IMR-90 (cell line): ENCODE results near the gene USH2A. TPM values are rescaled to one million over a fixed set of nuclear protein-coding genes. Genes with fewer than 3 reads are reported as not detected.

Experiments
- ATAC-seq: fragments of 200-7000 bp; cut with Tn5 transposase; 2 replicates; pipeline ENCODE4 v1.9.1; 2020; ENCODE audit warnings: low read depth, mild to moderate bottlenecking, moderate library complexity
- BruUV-seq: library from RNA; stranded (reverse); fragments of 400-500 nt; replicated peaks from 2 replicates; lab custom pipeline; 2021; lab: Mats Ljungman, UMichigan
- CTCF ChIA-PET: fragments of 300-600 bp; formaldehyde crosslinking; extraction: SDS; loops from one replicate; lab custom pipeline; 2021; ENCODE audit warnings: antibody characterized with exemption; lab: Yijun Ruan, JAX
- POLR2A ChIA-PET: fragments of 300-600 bp; sonication (Branson Sonifier 250); formaldehyde crosslinking; loops from one replicate; lab custom pipeline; 2022; ENCODE audit warnings: antibody characterized with exemption; ENCODE audit not compliant: unreplicated experiment; lab: Charles Lee
- DNase-seq: peaks from one replicate; pipeline ENCODE4 v3.0.0; 2013
- H2AFZ ChIP-seq: replicated peaks from 2 replicates; pipeline ENCODE3; 2013; ENCODE audit warnings: low read length, mild to moderate bottlenecking; ENCODE audit not compliant: poor library complexity
- H2AK5ac ChIP-seq: 2 replicates; pipeline ENCODE4 v1.6.1; 2013; ENCODE audit warnings: low read depth, low read length, inconsistent platforms
- H2AK9ac ChIP-seq: replicated peaks from 2 replicates; pipeline ENCODE3; 2013; ENCODE audit warnings: mild to moderate bottlenecking, low read depth, low read length, moderate library complexity; ENCODE audit not compliant: poor library complexity
- H2BK120ac ChIP-seq: 2 replicates; pipeline ENCODE4 v1.6.1; 2013; ENCODE audit warnings: low read depth, low read length, inconsistent platforms
- H2BK15ac ChIP-seq: 3 replicates; pipeline ENCODE4 v1.6.1; 2013; ENCODE audit warnings: low read depth, low read length, inconsistent platforms
- H2BK20ac ChIP-seq: 2 replicates; pipeline ENCODE4 v1.6.1; 2013; ENCODE audit warnings: low read depth, mild to moderate bottlenecking, inconsistent platforms, low read length, moderate library complexity
- H2BK5ac ChIP-seq: 2 replicates; pipeline ENCODE4 v1.6.1; 2013; ENCODE audit warnings: mild to moderate bottlenecking, low read depth, low read length, inconsistent platforms; ENCODE audit not compliant: poor library complexity, severe bottlenecking
- H3K14ac ChIP-seq: replicated peaks from 2 replicates; pipeline ENCODE4 v1.6.1; 2013; ENCODE audit warnings: low read depth, low read length, inconsistent platforms
- H3K18ac ChIP-seq: 2 replicates; pipeline ENCODE4 v1.6.1; 2013; ENCODE audit warnings: low read depth, low read length, control low read depth
- H3K23ac ChIP-seq: 2 replicates; pipeline ENCODE4 v1.6.1; 2013; ENCODE audit warnings: low read depth, low read length, inconsistent platforms
- H3K27ac ChIP-seq: 2 replicates; pipeline ENCODE4 v1.5.1; 2013; ENCODE audit warnings: mild to moderate bottlenecking, control low read depth, low read length; ENCODE audit not compliant: insufficient read depth
- H3K27me3 ChIP-seq: 2 replicates; pipeline ENCODE4 v1.6.1; 2013; ENCODE audit warnings: low read length; ENCODE audit not compliant: control insufficient read depth, insufficient read depth
- H3K36me3 ChIP-seq: 2 replicates; pipeline ENCODE4 v1.6.1; 2013; ENCODE audit warnings: low read length, mixed read lengths; ENCODE audit not compliant: control insufficient read depth, insufficient read depth
- H3K4ac ChIP-seq: 2 replicates; pipeline ENCODE4 v1.6.1; 2013; ENCODE audit warnings: low read depth, low read length, inconsistent platforms
- H3K4me1 ChIP-seq: 2 replicates; pipeline ENCODE4 v1.6.1; 2013; ENCODE audit warnings: low read length, mixed read lengths; ENCODE audit not compliant: control insufficient read depth, insufficient read depth
- H3K4me2 ChIP-seq: 2 replicates; pipeline ENCODE4 v1.6.1; 2013; ENCODE audit warnings: low read depth, mild to moderate bottlenecking, control low read depth, low read length, moderate library complexity
- H3K4me3 ChIP-seq: 2 replicates; pipeline ENCODE4 v1.5.1; 2013; ENCODE audit warnings: low read depth, mild to moderate bottlenecking, control low read depth, low read length, moderate library complexity; ENCODE audit not compliant: insufficient read depth
- H3K56ac ChIP-seq: 2 replicates; pipeline ENCODE4 v1.6.1; 2013; ENCODE audit warnings: low read length, inconsistent platforms; ENCODE audit not compliant: insufficient read depth; ENCODE audit errors: extremely low read depth
- H3K79me1 ChIP-seq, 2 experiments: 2 replicates each; pipeline ENCODE4 v1.6.1; 2013; ENCODE audit warnings: low read length in 2 of 2, inconsistent platforms in 1 of 2, low read depth in 1 of 2
- H3K9ac ChIP-seq: 2 replicates; pipeline ENCODE4 v1.6.1; 2013; ENCODE audit warnings: low read depth, low read length, control low read depth
- H3K9me1 ChIP-seq: 2 replicates; pipeline ENCODE4 v1.6.1; 2013; ENCODE audit warnings: low read length, inconsistent platforms; ENCODE audit not compliant: insufficient read depth
- H3K9me3 ChIP-seq: 2 replicates; pipeline ENCODE4 v1.6.1; 2013; ENCODE audit warnings: low read length; ENCODE audit not compliant: control insufficient read depth, insufficient read depth
- H4K20me1 ChIP-seq: 2 replicates; pipeline ENCODE4 v1.6.1; 2013; ENCODE audit warnings: low read length, inconsistent platforms; ENCODE audit not compliant: insufficient read depth
- H4K5ac ChIP-seq: 2 replicates; pipeline ENCODE4 v1.6.1; 2013; ENCODE audit warnings: mild to moderate bottlenecking, low read depth, low read length, control low read depth
- H4K8ac ChIP-seq, 2 experiments: 2 replicates each; pipeline ENCODE4 v1.6.1; 2013; ENCODE audit warnings: low read depth in 2 of 2, low read length in 2 of 2, control low read depth in 1 of 2, inconsistent platforms in 1 of 2
- H4K91ac ChIP-seq: 2 replicates; pipeline ENCODE4 v1.6.1; 2013; ENCODE audit warnings: low read depth, low read length, inconsistent platforms; ENCODE audit not compliant: insufficient read depth
- BHLHE40 ChIP-seq: fragments of 150-350 bp; IDR thresholded peaks from 2 replicates; pipeline ENCODE4 v1.6.1; 2016; ENCODE audit warnings: mild to moderate bottlenecking, low read depth, low read length
- CHD1 ChIP-seq: IDR thresholded peaks from 2 replicates; pipeline ENCODE4 v1.6.1; 2012; ENCODE audit warnings: low read depth, low read length, improper control_type of control experiment
- FOS ChIP-seq: fragments of 150-350 bp; IDR thresholded peaks from 2 replicates; pipeline ENCODE4 v1.6.1; 2016; ENCODE audit warnings: low read depth, low read length
- MAFK ChIP-seq: IDR thresholded peaks from 2 replicates; pipeline ENCODE4 v1.6.1; 2012; ENCODE audit warnings: low read depth, low read length, improper control_type of control experiment
- MAZ ChIP-seq: IDR thresholded peaks from 2 replicates; pipeline ENCODE4 v1.6.1; 2012; ENCODE audit warnings: low read depth, mild to moderate bottlenecking, low read length, improper control_type of control experiment, moderate library complexity, borderline replicate concordance
- MXI1 ChIP-seq: IDR thresholded peaks from 2 replicates; pipeline ENCODE4 v1.6.1; 2012; ENCODE audit warnings: low read depth, mild to moderate bottlenecking, low read length, moderate library complexity, borderline replicate concordance
- NFE2L2 ChIP-seq: fragments of 150-350 bp; IDR thresholded peaks from 2 replicates; pipeline ENCODE4 v1.6.1; 2016; ENCODE audit warnings: low read depth, mild to moderate bottlenecking, low read length
- POLR2A ChIP-seq: IDR thresholded peaks from 2 replicates; pipeline ENCODE4 v1.6.1; 2012; ENCODE audit warnings: mild to moderate bottlenecking, low read depth, low read length
- RAD21 ChIP-seq: IDR thresholded peaks from 2 replicates; pipeline ENCODE4 v1.6.1; 2012; ENCODE audit warnings: low read length, improper control_type of control experiment
- RCOR1 ChIP-seq: IDR thresholded peaks from 2 replicates; pipeline ENCODE4 v1.6.1; 2012; ENCODE audit warnings: mild to moderate bottlenecking, low read length, improper control_type of control experiment; ENCODE audit not compliant: insufficient replicate concordance
- RFX5 ChIP-seq: IDR thresholded peaks from 2 replicates; pipeline ENCODE4 v1.8.0; 2012; ENCODE audit warnings: low read depth, mild to moderate bottlenecking, low read length, moderate library complexity
- SMC3 ChIP-seq: fragments of 150-350 bp; IDR thresholded peaks from 2 replicates; pipeline ENCODE4 v1.6.1; 2016; ENCODE audit warnings: low read depth, mild to moderate bottlenecking, antibody characterized with exemption, low read length, moderate library complexity
- WGBS, 2 experiments: methylation state at CpG; one replicate each; pipeline versions ENCODE4 v1.1.5 to v1.1.7; 2013; ENCODE audit warnings: missing lambda C conversion rate in 2 of 2; ENCODE audit not compliant: insufficient read length in 1 of 2; ENCODE audit errors: extremely low coverage in 2 of 2; 5-methylcytosine and 5-hydroxymethylcytosine counted together
- dilution Hi-C: fragments of 300-500 bp; cut with HindIII; formaldehyde crosslinking; loops from one replicate; pipeline ENCODE4 v1.14.3; 2018; ENCODE audit warnings: low sequenced_read_pairs; ENCODE audit not compliant: unreplicated experiment
- in situ Hi-C: fragments of 300-500 bp; cut with MboI; formaldehyde crosslinking; loops from 3 replicates; pipeline ENCODE4 v1.14.3; 2019; ENCODE audit warnings: low sequenced_read_pairs, inconsistent platforms, mixed read lengths
- intact Hi-C: fragments of 100-400 bp; cut with micrococcal nuclease; formaldehyde crosslinking; loops from 2 replicates; pipeline ENCODE4 v1.10.0; 2022
- polyA plus RNA-seq, 3 experiments: library from polyadenylated mRNA; depleted of rRNA; stranded (reverse); fragments of >200 nt; gene quantifications; 2 replicates each; pipeline ENCODE4 v1.2.3, GENCODE V29; 2012; ENCODE audit warnings: low replicate concordance in 1 of 3
- total RNA-seq: library from RNA; depleted of rRNA; stranded (reverse); fragments of >200 nt; gene quantifications from 2 replicates; pipeline ENCODE4 v1.2.3, GENCODE V29; 2012
- TF ChIP-seq, protein P1 (sequence below): fragments of 150-350 bp; IDR thresholded peaks from 2 replicates; pipeline ENCODE4 v1.6.1; 2017; ENCODE audit warnings: mild to moderate bottlenecking, antibody characterized with exemption, low read length, low read depth
- TF ChIP-seq, protein P2 (sequence below): fragments of 150-350 bp; IDR thresholded peaks from 2 replicates; pipeline ENCODE4 v1.6.1; 2016; ENCODE audit warnings: low read depth, mild to moderate bottlenecking, low read length, moderate library complexity, borderline replicate concordance
- TF ChIP-seq, protein P3 (sequence below): conservative IDR thresholded peaks from 2 replicates; pipeline ENCODE4 v1.5.1; 2012; ENCODE audit warnings: mild to moderate bottlenecking, low read depth, low read length, improper control_type of control experiment

USH2A gene
- total and polyA plus RNA-seq, 2 of the 4 experiments (the other 2 are of a cell fraction) = under 0.01 to 0.02 TPM

DNA sequence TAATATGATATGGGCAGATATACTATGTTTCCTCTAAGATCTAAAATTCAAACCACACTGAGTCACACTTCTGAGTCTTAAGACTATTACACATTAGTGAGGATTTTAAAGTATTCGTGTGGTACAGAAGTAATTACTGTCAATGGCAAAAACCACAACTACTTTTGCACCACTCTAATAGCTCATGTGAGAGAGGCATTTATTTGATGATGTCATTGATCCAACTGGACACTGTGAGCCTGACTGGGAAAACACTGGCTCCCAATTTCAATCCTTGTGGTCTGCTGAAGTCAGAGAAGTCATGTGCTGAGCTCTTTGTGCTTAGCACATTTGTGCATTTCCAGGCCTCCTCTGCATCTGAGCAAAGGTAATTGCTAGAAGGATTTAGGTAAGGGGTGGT, 377.8 kb downstream of the USH2A start:
- peak overlapping the region; percentile 45; the same call in 1 of the 2 replicates for H2BK120ac ChIP-seq
- H3K9ac ChIP-seq = no peak overlapping the region
- no peak overlapping the region; the same call in 1 of the 2 replicates for H2AK5ac ChIP-seq
- intact Hi-C loops = no loop called here
- in situ Hi-C loops = no loop called here
- peak overlapping the region; percentile 22 for H2AK9ac ChIP-seq
- H3K9me3 ChIP-seq = no peaks in the 10 kb centered on the region
- H3K4me2 ChIP-seq = peak overlapping the region; percentile 11; the same call in 1 of the 2 replicates
- peak overlapping the region; percentile 43 for H2BK5ac ChIP-seq
- peak overlapping the region; percentile 1; the same call in 1 of the 2 replicates for H4K5ac ChIP-seq
- H3K56ac ChIP-seq = no peak overlapping the region
- H4K8ac ChIP-seq = peak overlapping the region in 1 of 2 experiments; percentile 64; a peak in 3 of 4 replicates
- peak overlapping the region; percentile 66; the same call in 1 of the 3 replicates for H2BK15ac ChIP-seq
- H2BK20ac ChIP-seq = no peak overlapping the region
- H4K20me1 ChIP-seq = no peaks in the 10 kb centered on the region
- CTCF ChIA-PET = no interaction called here
- dilution Hi-C loops = no loop called here
- no CpG with 5 or more reads among the region's 1 CpG for WGBS, 2 experiments
- no TSS peak for BruUV-seq
- H3K23ac ChIP-seq = peak overlapping the region; percentile 10; the same call in 1 of the 2 replicates
- ATAC-seq (peak; percentile 94), DNase-seq (peak; percentile 98)
- no peaks in the 10 kb centered on the region for H3K27me3 ChIP-seq
- H3K4ac ChIP-seq = peak overlapping the region; percentile 26; the same call in 1 of the 2 replicates
- peak overlapping the region; percentile 57 for H2AFZ ChIP-seq
- H4K91ac ChIP-seq = peak overlapping the region; percentile 48; the same call in 1 of the 2 replicates
- no peaks in the 10 kb centered on the region for H3K79me1 ChIP-seq
- 0 out of 2 replicates have a peak, but pooled peaks cover 3% of the 10 kb centered on the region for H3K9me1 ChIP-seq
- peaks cover 6% of the 10 kb centered on the region for H3K4me1 ChIP-seq
- no peak overlapping the region for H3K4me3 ChIP-seq
- H3K18ac ChIP-seq = peak overlapping the region; percentile 11; the same call in 1 of the 2 replicates
- peak overlapping the region; percentile 54; the same call in 1 of the 2 replicates for H3K27ac ChIP-seq
- POLR2A ChIA-PET = no interaction called here
- no peaks in the 10 kb centered on the region for H3K36me3 ChIP-seq
- 0 out of 2 replicates have a peak overlapping the region, but pooled peaks have one; percentile 43 for H3K14ac ChIP-seq
- TF ChIP-seq MAFK (peak; percentile 41; the same call in 1 of the 2 replicates), MAZ (no peak), SMC3 (no peak), BHLHE40 (peak; percentile 96), POLR2A (no peak), RCOR1 (no peak), RFX5 (no peak), MXI1 (peak; percentile 36; the same call in 1 of the 2 replicates), RAD21 (no peak), CHD1 (no peak), FOS (peak; percentile 42; the same call in 1 of the 2 replicates), NFE2L2 (0 out of 2 replicates have a peak, but pooled peaks have one; percentile 11)
- TF ChIP-seq, protein P1, sequence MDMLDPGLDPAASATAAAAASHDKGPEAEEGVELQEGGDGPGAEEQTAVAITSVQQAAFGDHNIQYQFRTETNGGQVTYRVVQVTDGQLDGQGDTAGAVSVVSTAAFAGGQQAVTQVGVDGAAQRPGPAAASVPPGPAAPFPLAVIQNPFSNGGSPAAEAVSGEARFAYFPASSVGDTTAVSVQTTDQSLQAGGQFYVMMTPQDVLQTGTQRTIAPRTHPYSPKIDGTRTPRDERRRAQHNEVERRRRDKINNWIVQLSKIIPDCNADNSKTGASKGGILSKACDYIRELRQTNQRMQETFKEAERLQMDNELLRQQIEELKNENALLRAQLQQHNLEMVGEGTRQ = peak; percentile 59; the same call in 1 of the 2 replicates
- TF ChIP-seq, protein P2, sequence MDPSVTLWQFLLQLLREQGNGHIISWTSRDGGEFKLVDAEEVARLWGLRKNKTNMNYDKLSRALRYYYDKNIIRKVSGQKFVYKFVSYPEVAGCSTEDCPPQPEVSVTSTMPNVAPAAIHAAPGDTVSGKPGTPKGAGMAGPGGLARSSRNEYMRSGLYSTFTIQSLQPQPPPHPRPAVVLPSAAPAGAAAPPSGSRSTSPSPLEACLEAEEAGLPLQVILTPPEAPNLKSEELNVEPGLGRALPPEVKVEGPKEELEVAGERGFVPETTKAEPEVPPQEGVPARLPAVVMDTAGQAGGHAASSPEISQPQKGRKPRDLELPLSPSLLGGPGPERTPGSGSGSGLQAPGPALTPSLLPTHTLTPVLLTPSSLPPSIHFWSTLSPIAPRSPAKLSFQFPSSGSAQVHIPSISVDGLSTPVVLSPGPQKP = no peak
- TF ChIP-seq, protein P3, sequence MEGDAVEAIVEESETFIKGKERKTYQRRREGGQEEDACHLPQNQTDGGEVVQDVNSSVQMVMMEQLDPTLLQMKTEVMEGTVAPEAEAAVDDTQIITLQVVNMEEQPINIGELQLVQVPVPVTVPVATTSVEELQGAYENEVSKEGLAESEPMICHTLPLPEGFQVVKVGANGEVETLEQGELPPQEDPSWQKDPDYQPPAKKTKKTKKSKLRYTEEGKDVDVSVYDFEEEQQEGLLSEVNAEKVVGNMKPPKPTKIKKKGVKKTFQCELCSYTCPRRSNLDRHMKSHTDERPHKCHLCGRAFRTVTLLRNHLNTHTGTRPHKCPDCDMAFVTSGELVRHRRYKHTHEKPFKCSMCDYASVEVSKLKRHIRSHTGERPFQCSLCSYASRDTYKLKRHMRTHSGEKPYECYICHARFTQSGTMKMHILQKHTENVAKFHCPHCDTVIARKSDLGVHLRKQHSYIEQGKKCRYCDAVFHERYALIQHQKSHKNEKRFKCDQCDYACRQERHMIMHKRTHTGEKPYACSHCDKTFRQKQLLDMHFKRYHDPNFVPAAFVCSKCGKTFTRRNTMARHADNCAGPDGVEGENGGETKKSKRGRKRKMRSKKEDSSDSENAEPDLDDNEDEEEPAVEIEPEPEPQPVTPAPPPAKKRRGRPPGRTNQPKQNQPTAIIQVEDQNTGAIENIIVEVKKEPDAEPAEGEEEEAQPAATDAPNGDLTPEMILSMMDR = no peak
